Transverse colon (tissue), 4 donors: Measurements from ENCODE around the gene ERVW-1.

ENCODE experiments used
- EP300 ChIP-seq: sonication (generic); formaldehyde crosslinking; IDR thresholded peaks from one replicate; pipeline ENCODE4 v1.6.1; 2017; ENCODE audit warnings: antibody characterized with exemption, low read depth
- POLR2A ChIP-seq: fragments of 450-650 bp; IDR thresholded peaks from one replicate; pipeline ENCODE4 v1.6.1; 2016; ENCODE audit warnings: antibody characterized with exemption, mild to moderate bottlenecking, moderate library complexity
- POLR2AphosphoS5 ChIP-seq, 3 donors: sonication (generic); formaldehyde crosslinking; IDR thresholded peaks; one replicate each; pipeline ENCODE4 v1.6.1; 2016; ENCODE audit warnings: antibody characterized with exemption in 3 of 3
- TF ChIP-seq, protein P1 (sequence below), 5 experiments: fragments of 200-600 bp in 3 of 5; fragments of 450-650 bp in 2 of 5; sonication (generic) in 3 of 5; IDR thresholded peaks; 1 replicate in 2 of 5; 2 replicates in 3 of 5; pipeline ENCODE4 v1.5.1; 2016 to 2017; ENCODE audit warnings: antibody characterized with exemption in 5 of 5, inconsistent platforms in 3 of 5, mild to moderate bottlenecking in 2 of 5, moderate library complexity in 1 of 5

DNA sequence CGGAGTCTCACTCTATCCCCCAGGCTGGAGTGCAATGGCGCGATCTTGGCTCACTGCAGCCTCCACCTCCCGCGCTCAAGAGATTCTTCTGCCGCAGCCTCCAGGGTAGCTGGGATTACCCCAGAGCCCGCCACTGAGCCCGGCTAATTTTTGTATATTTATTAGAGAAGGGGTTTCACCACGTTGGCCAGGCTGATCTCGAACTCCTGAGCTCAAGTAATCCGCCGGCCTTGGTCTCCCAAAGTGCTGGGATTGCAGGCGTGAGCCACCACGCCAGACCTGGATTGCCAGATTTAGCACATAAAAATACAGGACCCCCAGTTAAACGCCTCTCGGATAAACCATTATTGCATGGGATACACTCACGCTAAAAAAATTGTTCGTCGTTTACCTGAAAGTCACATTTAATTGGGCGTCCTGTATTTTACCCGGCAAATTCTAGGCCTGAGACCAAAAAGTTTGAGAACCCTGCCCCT, 30.8 kb downstream of the ERVW-1 start:
- no peak for TF ChIP-seq POLR2A
- TF ChIP-seq, protein P1, sequence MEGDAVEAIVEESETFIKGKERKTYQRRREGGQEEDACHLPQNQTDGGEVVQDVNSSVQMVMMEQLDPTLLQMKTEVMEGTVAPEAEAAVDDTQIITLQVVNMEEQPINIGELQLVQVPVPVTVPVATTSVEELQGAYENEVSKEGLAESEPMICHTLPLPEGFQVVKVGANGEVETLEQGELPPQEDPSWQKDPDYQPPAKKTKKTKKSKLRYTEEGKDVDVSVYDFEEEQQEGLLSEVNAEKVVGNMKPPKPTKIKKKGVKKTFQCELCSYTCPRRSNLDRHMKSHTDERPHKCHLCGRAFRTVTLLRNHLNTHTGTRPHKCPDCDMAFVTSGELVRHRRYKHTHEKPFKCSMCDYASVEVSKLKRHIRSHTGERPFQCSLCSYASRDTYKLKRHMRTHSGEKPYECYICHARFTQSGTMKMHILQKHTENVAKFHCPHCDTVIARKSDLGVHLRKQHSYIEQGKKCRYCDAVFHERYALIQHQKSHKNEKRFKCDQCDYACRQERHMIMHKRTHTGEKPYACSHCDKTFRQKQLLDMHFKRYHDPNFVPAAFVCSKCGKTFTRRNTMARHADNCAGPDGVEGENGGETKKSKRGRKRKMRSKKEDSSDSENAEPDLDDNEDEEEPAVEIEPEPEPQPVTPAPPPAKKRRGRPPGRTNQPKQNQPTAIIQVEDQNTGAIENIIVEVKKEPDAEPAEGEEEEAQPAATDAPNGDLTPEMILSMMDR (IDR thresholded peaks at IDR 0.05) = peak in 1 of 5 experiments; percentile 97
- TF ChIP-seq EP300 = no peak
- no peak for TF ChIP-seq POLR2AphosphoS5 (IDR thresholded peaks at IDR 0.05)
